H1 (cell line): ENCODE data around the gene FAAH. TPM values are rescaled to one million over a fixed set of nuclear protein-coding genes. Genes with fewer than 3 reads are reported as not detected.

Experiments used
- CTCF ChIA-PET: fragments of 300-600 bp; sonication (Branson Sonifier 250); formaldehyde crosslinking; loops from one replicate; lab custom pipeline; 2021; ENCODE audit not compliant: partially characterized antibody; lab: Charles Lee
- POLR2A ChIA-PET: fragments of 300-600 bp; sonication (Branson Sonifier 250); formaldehyde crosslinking; loops from one replicate; lab custom pipeline; 2021; ENCODE audit warnings: inconsistent platforms; ENCODE audit not compliant: partially characterized antibody; lab: Charles Lee
- DNase-seq, 2 experiments: peaks; one replicate each; pipeline versions ENCODE4 v3.0.0 to v3.0.0-alpha.2; 2010 to 2022; ENCODE audit warnings: low spot score in 2 of 2, low read depth in 1 of 2, mixed read lengths in 1 of 2
- FAIRE-seq: peaks from 2 replicates; lab custom pipeline; 2011; peaks lifted over from hg19 to GRCh38; lab: Jason Lieb, UNC
- H2AFZ ChIP-seq: 2 replicates; pipeline ENCODE4 v1.8.1; 2012; ENCODE audit warnings: low read length, inconsistent platforms
- H2AK5ac ChIP-seq: 2 replicates; pipeline ENCODE4 v1.6.1; 2013; ENCODE audit warnings: low read depth, low read length
- H2BK120ac ChIP-seq: replicated peaks from 2 replicates; pipeline ENCODE3; 2013; ENCODE audit warnings: low read depth, low read length, inconsistent platforms
- H2BK12ac ChIP-seq: 2 replicates; pipeline ENCODE4 v1.6.1; 2013; ENCODE audit warnings: low read depth, low read length
- H2BK15ac ChIP-seq: 2 replicates; pipeline ENCODE4 v1.6.1; 2013; ENCODE audit warnings: low read length
- H2BK20ac ChIP-seq: 2 replicates; pipeline ENCODE4 v1.6.1; 2013; ENCODE audit warnings: low read length
- H2BK5ac ChIP-seq: 2 replicates; pipeline ENCODE4 v1.6.1; 2013; ENCODE audit warnings: low read depth, low read length
- H3K14ac ChIP-seq: 2 replicates; pipeline ENCODE4 v1.6.1; 2013; ENCODE audit warnings: inconsistent platforms; ENCODE audit not compliant: insufficient read length
- H3K18ac ChIP-seq: 2 replicates; pipeline ENCODE4 v1.6.1; 2013; ENCODE audit warnings: low read length; ENCODE audit errors: extremely low read depth
- H3K23ac ChIP-seq: 2 replicates; pipeline ENCODE4 v1.6.1; 2013; ENCODE audit warnings: inconsistent platforms; ENCODE audit not compliant: insufficient read length
- H3K23me2 ChIP-seq: 2 replicates; pipeline ENCODE4 v1.6.1; 2013; ENCODE audit warnings: low read depth, low read length
- H3K27ac ChIP-seq: 2 replicates; pipeline ENCODE4 v1.6.1; 2011; ENCODE audit warnings: low read depth, low read length, inconsistent platforms
- H3K27me3 ChIP-seq, 4 experiments: replicated peaks in 1 of 4; 1 replicate in 1 of 4; 2 replicates in 3 of 4; pipeline versions ENCODE4 v1.6.1 to v1.8.1; 2011 to 2013; ENCODE audit warnings: low read length in 3 of 4, mild to moderate bottlenecking in 3 of 4, inconsistent platforms in 2 of 4, mixed read lengths in 2 of 4, moderate library complexity in 1 of 4; ENCODE audit not compliant: control insufficient read depth in 3 of 4, insufficient read depth in 3 of 4; ENCODE audit errors: extremely low read depth in 1 of 4
- H3K36me3 ChIP-seq, 4 experiments: 2 replicates each; pipeline versions ENCODE4 v1.6.1 to v1.8.1; 2011 to 2013; ENCODE audit warnings: mild to moderate bottlenecking in 4 of 4, low read length in 3 of 4, moderate library complexity in 2 of 4, control low read depth in 1 of 4, inconsistent platforms in 1 of 4; ENCODE audit not compliant: insufficient read depth in 4 of 4, control insufficient read depth in 2 of 4
- H3K4ac ChIP-seq: replicated peaks from 2 replicates; pipeline ENCODE3; 2013; ENCODE audit warnings: low read length, low read depth, mixed read lengths, inconsistent platforms; ENCODE audit not compliant: insufficient read length
- H3K4me1 ChIP-seq, 4 experiments: replicated peaks in 1 of 4; 1 replicate in 1 of 4; 2 replicates in 3 of 4; pipeline versions ENCODE4 v1.6.1 to v1.8.1; 2011 to 2013; ENCODE audit warnings: low read length in 3 of 4, inconsistent platforms in 2 of 4, mixed read lengths in 1 of 4; ENCODE audit not compliant: insufficient read depth in 4 of 4, control insufficient read depth in 3 of 4
- H3K4me2 ChIP-seq, 2 experiments: 2 replicates each; pipeline versions ENCODE4 v1.6.1 to v1.8.1; 2011 to 2013; ENCODE audit warnings: low read depth in 2 of 2, low read length in 2 of 2, control low read depth in 1 of 2, inconsistent platforms in 1 of 2, mild to moderate bottlenecking in 1 of 2; ENCODE audit not compliant: insufficient read depth in 1 of 2
- H3K4me3 ChIP-seq, 4 experiments: fragments of 200-600, 300-600 bp in 1 of 4; sonication (generic), shearing (Covaris generic), sonication (Bioruptor Twin) in 1 of 4; 2 replicates each; pipeline versions ENCODE4 v1.5.1 to v1.8.1; 2011 to 2016; ENCODE audit warnings: low read length in 4 of 4, low read depth in 3 of 4, control low read depth in 2 of 4, inconsistent platforms in 2 of 4, mild to moderate bottlenecking in 2 of 4, mixed read lengths in 1 of 4, moderate library complexity in 1 of 4; ENCODE audit not compliant: insufficient read depth in 2 of 4; ENCODE audit errors: extremely low read depth in 1 of 4
- H3K56ac ChIP-seq: replicated peaks from 2 replicates; pipeline ENCODE3; 2013; ENCODE audit warnings: low read depth, mild to moderate bottlenecking, mixed read lengths, low read length, inconsistent platforms; ENCODE audit not compliant: insufficient read length
- H3K79me1 ChIP-seq: 2 replicates; pipeline ENCODE4 v1.6.1; 2013; ENCODE audit warnings: low read depth, low read length, control low read depth
- H3K79me2 ChIP-seq, 2 experiments: 2 replicates each; pipeline versions ENCODE4 v1.6.1 to v1.8.1; 2012 to 2013; ENCODE audit warnings: low read length in 2 of 2, mild to moderate bottlenecking in 2 of 2, inconsistent platforms in 1 of 2; ENCODE audit not compliant: insufficient read depth in 2 of 2, control insufficient read depth in 1 of 2
- H3K9ac ChIP-seq, 4 experiments: replicated peaks in 1 of 4; 1 replicate in 1 of 4; 2 replicates in 3 of 4; pipeline versions ENCODE4 v1.6.1 to v1.8.1; 2011 to 2013; ENCODE audit warnings: low read depth in 3 of 4, low read length in 3 of 4, control low read depth in 2 of 4, mild to moderate bottlenecking in 2 of 4, moderate library complexity in 2 of 4, inconsistent platforms in 1 of 4; ENCODE audit errors: extremely low read depth in 1 of 4
- H3K9me3 ChIP-seq, 2 experiments: 2 replicates each; pipeline versions ENCODE4 v1.6.1 to v1.8.1; 2012 to 2013; ENCODE audit warnings: mild to moderate bottlenecking in 2 of 2, moderate library complexity in 2 of 2, control low read depth in 1 of 2, inconsistent platforms in 1 of 2, low read depth in 1 of 2, low read length in 1 of 2, mixed read lengths in 1 of 2; ENCODE audit not compliant: insufficient read depth in 2 of 2
- H4K20me1 ChIP-seq, 2 experiments: replicated peaks in 1 of 2; 2 replicates each; pipeline versions ENCODE3 to v1.8.1; 2011 to 2013; ENCODE audit warnings: inconsistent platforms in 2 of 2, low read length in 2 of 2, mild to moderate bottlenecking in 1 of 2; ENCODE audit not compliant: insufficient read depth in 2 of 2, control insufficient read depth in 1 of 2
- H4K5ac ChIP-seq: 2 replicates; pipeline ENCODE4 v1.6.1; 2013; ENCODE audit warnings: low read length, low read depth, mixed read lengths, inconsistent platforms; ENCODE audit not compliant: insufficient read length
- H4K8ac ChIP-seq: 2 replicates; pipeline ENCODE4 v1.8.0; 2013; ENCODE audit warnings: mild to moderate bottlenecking, moderate library complexity, low read length, inconsistent platforms; ENCODE audit not compliant: insufficient read depth; ENCODE audit errors: extremely low read depth
- H4K91ac ChIP-seq: replicated peaks from 2 replicates; pipeline ENCODE3; 2013; ENCODE audit warnings: low read length, mixed read lengths, inconsistent platforms; ENCODE audit not compliant: insufficient read length
- CBX5 ChIP-seq: fragments of 300-800, 300-1000 bp; sonication (generic); IDR thresholded peaks from 2 replicates; pipeline ENCODE4 v1.7.1; 2016; ENCODE audit warnings: antibody characterized with exemption, low read length, low read depth
- CBX8 ChIP-seq: fragments of 300-800, 300-1000 bp; sonication (generic); IDR thresholded peaks from 2 replicates; pipeline ENCODE4 v1.7.1; 2016; ENCODE audit warnings: low read depth, low read length, borderline replicate concordance
- RAD21 ChIP-seq, 2 experiments: IDR thresholded peaks in 1 of 2; conservative IDR thresholded peaks in 1 of 2; 2 replicates each; pipeline ENCODE4 v1.6.1; 2011; ENCODE audit warnings: low read depth in 2 of 2, low read length in 2 of 2, improper control_type of control experiment in 1 of 2, inconsistent platforms in 1 of 2, mild to moderate bottlenecking in 1 of 2, moderate library complexity in 1 of 2
- WGBS, 2 experiments: shearing (Covaris generic) in 1 of 2; methylation state at CpG; one replicate each; pipeline versions ENCODE4 v1.1.6 to v1.1.7; 2013 to 2015; ENCODE audit warnings: low lambda C conversion rate in 2 of 2, mixed read lengths in 2 of 2, inconsistent platforms in 1 of 2, low coverage in 1 of 2, missing lambda C conversion rate in 1 of 2; ENCODE audit not compliant: insufficient replicate concordance in 2 of 2, insufficient coverage in 1 of 2, insufficient read length in 1 of 2; ENCODE audit errors: extremely low coverage in 1 of 2, missing lambda C conversion rate in 1 of 2; 5-methylcytosine and 5-hydroxymethylcytosine counted together
- polyA plus RNA-seq, 7 experiments: library from polyadenylated mRNA; depleted of rRNA in 3 of 7; stranded (reverse) in 5 of 7; unstranded in 2 of 7; fragments of >200 nt in 5 of 7; fragments of 200-250 nt in 2 of 7; gene quantifications; 1 replicate in 5 of 7; 2 replicates in 1 of 7; 4 replicates in 1 of 7; pipeline versions ENCODE4 v1.2.1 to v1.2.3, GENCODE V29; 2011 to 2013; ENCODE audit warnings: missing spikeins in 2 of 7, mixed read lengths in 2 of 7
- total RNA-seq: library from RNA; stranded (reverse); fragmentation: NEBNext Ultra II Directional; extraction: Animal tissue kit (Norgen Biotek cat#: 25700); gene quantifications from 2 replicates; pipeline ENCODE4 v1.2.1, GENCODE V29; 2021
- TF ChIP-seq, protein P1 (sequence below), 3 experiments: IDR thresholded peaks; 1 replicate in 2 of 3; 2 replicates in 1 of 3; pipeline versions ENCODE4 v1.5.1 to v1.6.1; 2011; ENCODE audit warnings: low read length in 3 of 3, mild to moderate bottlenecking in 3 of 3, inconsistent platforms in 2 of 3, low read depth in 1 of 3, moderate library complexity in 1 of 3; ENCODE audit not compliant: insufficient read depth in 1 of 3; ENCODE audit errors: control extremely low read depth in 1 of 3

FAAH gene
- total and polyA plus RNA-seq, 2 of the 8 experiments (the other 6 are each of a cell fraction or from before 2014, with no cell fraction given) = 41.2 to 47.3 TPM

GRCh38 chr1:46445773-46446256, 51.7 kb downstream of the FAAH start:
- Histone ChIP-seq H4K5ac (no peak overlapping the region), H3K9me3 (no peaks in the 10 kb centered on the region), H3K27me3 (peaks cover 35 to 47% (median 44%) of the 10 kb centered on the region in 4 experiments), H4K8ac (no peak overlapping the region; the same call in 1 of the 2 replicates), H3K18ac (no peak overlapping the region; the same call in 1 of the 2 replicates), H2BK120ac (no peak overlapping the region), H3K4me1 (peaks cover 8 to 28% (median 15%) of the 10 kb centered on the region in 4 experiments), H3K4me3 (no peak overlapping the region), H2BK15ac (0 out of 2 replicates have a peak overlapping the region, but pooled peaks have one; percentile 65), H3K79me1 (no peaks in the 10 kb centered on the region), H3K14ac (no peak overlapping the region), H2BK5ac (no peak overlapping the region), H3K9ac (no peak overlapping the region), H2BK20ac (0 out of 2 replicates have a peak overlapping the region, but pooled peaks have one; percentile 23), H3K79me2 (no peaks in the 10 kb centered on the region), H3K4ac (peak overlapping the region; percentile 28), H3K23ac (no peak overlapping the region), H2AFZ (no peak overlapping the region), H3K4me2 (no peak overlapping the region), H3K23me2 (peaks cover 12% of the 10 kb centered on the region), H3K56ac (no peak overlapping the region), H3K27ac (no peak overlapping the region), H4K20me1 (peaks cover 6 to 9% of the 10 kb centered on the region in 2 experiments), H2AK5ac (no peak overlapping the region), H3K36me3 (no peaks in the 10 kb centered on the region), H4K91ac (peak overlapping the region; percentile 68), H2BK12ac (peak overlapping the region; percentile 86; the same call in 1 of the 2 replicates)
- no peak for TF ChIP-seq CBX8
- peak in 1 of 2 experiments; percentile 13; a peak in 1 of 4 replicates for TF ChIP-seq RAD21 (IDR thresholded peaks at IDR 0.05 in 1 of 2, conservative IDR thresholded peaks at IDR 0.05 in 1 of 2; ENCODE audit: low read depth in 2 of 2, low read length in 2 of 2)
- TF ChIP-seq CBX5 = no peak
- TF ChIP-seq, protein P1, sequence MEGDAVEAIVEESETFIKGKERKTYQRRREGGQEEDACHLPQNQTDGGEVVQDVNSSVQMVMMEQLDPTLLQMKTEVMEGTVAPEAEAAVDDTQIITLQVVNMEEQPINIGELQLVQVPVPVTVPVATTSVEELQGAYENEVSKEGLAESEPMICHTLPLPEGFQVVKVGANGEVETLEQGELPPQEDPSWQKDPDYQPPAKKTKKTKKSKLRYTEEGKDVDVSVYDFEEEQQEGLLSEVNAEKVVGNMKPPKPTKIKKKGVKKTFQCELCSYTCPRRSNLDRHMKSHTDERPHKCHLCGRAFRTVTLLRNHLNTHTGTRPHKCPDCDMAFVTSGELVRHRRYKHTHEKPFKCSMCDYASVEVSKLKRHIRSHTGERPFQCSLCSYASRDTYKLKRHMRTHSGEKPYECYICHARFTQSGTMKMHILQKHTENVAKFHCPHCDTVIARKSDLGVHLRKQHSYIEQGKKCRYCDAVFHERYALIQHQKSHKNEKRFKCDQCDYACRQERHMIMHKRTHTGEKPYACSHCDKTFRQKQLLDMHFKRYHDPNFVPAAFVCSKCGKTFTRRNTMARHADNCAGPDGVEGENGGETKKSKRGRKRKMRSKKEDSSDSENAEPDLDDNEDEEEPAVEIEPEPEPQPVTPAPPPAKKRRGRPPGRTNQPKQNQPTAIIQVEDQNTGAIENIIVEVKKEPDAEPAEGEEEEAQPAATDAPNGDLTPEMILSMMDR (IDR thresholded peaks at IDR 0.05; ENCODE audit: control extremely low read depth in 1 of 3, insufficient read depth in 1 of 3, low read depth in 1 of 3, low read length in 3 of 3) = peak in 2 of 3 experiments; percentile 11 to 35; a peak in 2 of 4 replicates
- CTCF ChIA-PET = interaction anchor here (0.8 to 20.4 kb wide), 30 partner anchors 8 to 279 kb away, joined by 3 to 497 read pairs (median 5); partner anchors contain the start of genes KNCN and MKNK1
- no peak for DNase-seq
- POLR2A ChIA-PET = interaction anchor here (1.1 to 2.9 kb wide), 2 partner anchors 80 to 83 kb away, joined by 3 to 7 read pairs; no protein-coding TSS in a partner anchor
- 72% methylated on average over 3 of the region's 3 CpGs; no CpG with 5 or more reads in 1 of the 2 experiments for WGBS, 2 experiments
- FAIRE-seq = no peak
